HUES64 (cell line): ENCODE measurements around the gene JADE1.
A peak's percentile ranks its signal among the peaks of the same experiment; 100 is the strongest.

ENCODE experiments used
- H3K27ac ChIP-seq: 2 replicates; pipeline ENCODE4 v1.7.0; 2013; ENCODE audit warnings: low read depth, low read length, inconsistent platforms
- H3K27me3 ChIP-seq: 2 replicates; pipeline ENCODE4 v1.6.1; 2013; ENCODE audit warnings: mild to moderate bottlenecking, low read length; ENCODE audit not compliant: insufficient read depth
- H3K36me3 ChIP-seq: 2 replicates; pipeline ENCODE4 v1.6.1; 2013; ENCODE audit warnings: mild to moderate bottlenecking, low read length; ENCODE audit not compliant: insufficient read depth
- H3K4me1 ChIP-seq: 2 replicates; pipeline ENCODE4 v1.6.1; 2013; ENCODE audit warnings: mild to moderate bottlenecking, low read length, moderate library complexity; ENCODE audit not compliant: insufficient read depth
- H3K4me3 ChIP-seq: 2 replicates; pipeline ENCODE4 v1.5.1; 2013; ENCODE audit warnings: mild to moderate bottlenecking, low read length, moderate library complexity
- H3K9ac ChIP-seq: 2 replicates; pipeline ENCODE4 v1.6.1; 2013; ENCODE audit warnings: mild to moderate bottlenecking, low read depth, low read length
- H3K9me3 ChIP-seq: 2 replicates; pipeline ENCODE4 v1.6.1; 2013; ENCODE audit warnings: low read depth, low read length; ENCODE audit not compliant: insufficient read depth
- WGBS: fragments of 150-250, 120-280 bp; methylation state at CpG from one replicate; pipeline ENCODE4 v1.1.7; 2013; ENCODE audit warnings: missing lambda C conversion rate; 5-methylcytosine and 5-hydroxymethylcytosine counted together

The JADE1 gene

DNA sequence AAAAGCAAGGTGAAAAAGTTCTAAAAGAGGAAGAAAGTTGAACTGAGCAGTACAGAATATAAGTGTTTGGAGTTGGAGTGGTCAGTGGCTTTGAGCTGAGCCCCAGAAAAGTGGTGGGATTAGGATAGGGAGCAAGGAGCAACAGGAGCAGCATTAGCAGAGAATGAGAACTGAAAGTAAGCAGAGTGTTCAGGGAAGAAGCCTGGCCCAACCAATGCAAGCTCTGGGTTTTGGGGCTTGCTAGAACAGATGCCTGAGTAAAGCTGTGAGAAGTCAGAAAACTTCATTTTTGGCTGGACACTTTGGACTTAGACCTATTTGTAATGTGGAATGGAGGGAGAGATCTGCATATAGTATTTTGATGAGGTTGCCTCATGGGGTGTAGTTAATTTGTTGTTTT lies 17.8 kb downstream of the JADE1 start:
- Histone ChIP-seq H3K27me3 (no peaks in the 10 kb centered on the region), H3K4me1 (peaks cover 86% of the 10 kb centered on the region), H3K9me3 (no peaks in the 10 kb centered on the region), H3K36me3 (peaks cover 29% of the 10 kb centered on the region), H3K27ac (no peak overlapping the region), H3K9ac (no peak overlapping the region), H3K4me3 (no peak overlapping the region)

GRCh38 chr4:128830906-128831503 lies 21.5 kb downstream of the JADE1 start:
- peak overlapping the region; percentile 61; the same call in 1 of the 2 replicates for H3K27ac ChIP-seq
- H3K9ac ChIP-seq = peak overlapping the region; percentile 5; the same call in 1 of the 2 replicates
- peak overlapping the region; percentile 15 for H3K4me3 ChIP-seq
- H3K36me3 ChIP-seq = peaks cover 66% of the 10 kb centered on the region
- no peaks in the 10 kb centered on the region for H3K27me3 ChIP-seq
- peaks cover 64% of the 10 kb centered on the region for H3K4me1 ChIP-seq
- no peaks in the 10 kb centered on the region for H3K9me3 ChIP-seq
- WGBS = 32% methylated on average over 4 of the region's 5 CpGs

DNA sequence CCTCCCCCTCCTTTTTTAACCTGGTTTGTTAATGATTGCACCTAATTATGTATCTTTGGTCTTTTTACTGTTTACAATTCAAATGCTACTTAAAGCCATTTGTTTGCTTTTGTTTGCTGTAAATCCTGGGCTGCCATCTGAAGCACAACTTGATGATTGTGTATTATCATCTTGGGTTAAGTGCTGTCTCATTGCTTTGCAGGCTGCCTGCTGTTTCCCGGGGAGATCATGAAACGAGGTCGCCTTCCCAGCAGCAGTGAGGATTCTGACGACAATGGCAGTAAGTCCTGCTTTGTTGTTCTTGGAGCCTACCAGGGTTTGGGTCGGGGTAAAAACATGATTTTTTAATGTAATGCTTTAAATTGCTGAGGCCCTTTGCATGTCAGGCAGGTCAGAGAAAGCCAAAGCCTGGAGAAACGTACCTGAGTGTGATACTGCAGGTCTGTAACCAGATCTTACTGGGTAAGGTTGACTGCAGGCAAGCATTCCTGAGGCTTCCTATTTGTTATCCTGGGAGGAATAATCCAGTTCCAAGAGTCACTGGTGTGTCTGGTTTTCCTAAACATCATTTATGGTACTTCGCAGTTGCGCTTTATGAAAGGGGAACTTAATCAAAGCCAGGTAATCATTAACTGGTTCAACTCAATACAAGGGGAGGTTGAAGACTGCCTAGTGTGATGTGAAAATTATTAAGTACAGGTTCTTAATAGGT lies 22.2 kb downstream of the JADE1 start:
- Histone ChIP-seq H3K27ac (peak overlapping the region; percentile 68; the same call in 1 of the 2 replicates), H3K4me3 (peak overlapping the region; percentile 15), H3K9ac (peak overlapping the region; percentile 9; the same call in 1 of the 2 replicates), H3K9me3 (no peaks in the 10 kb centered on the region), H3K4me1 (peaks cover 62% of the 10 kb centered on the region), H3K27me3 (no peaks in the 10 kb centered on the region), H3K36me3 (peaks cover 72% of the 10 kb centered on the region)
- 30% methylated on average over 8 of the region's 8 CpGs for WGBS

GRCh38 chr4:128832243-128832625 lies 22.7 kb downstream of the JADE1 start:
- H3K27me3 ChIP-seq = no peaks in the 10 kb centered on the region
- no peak overlapping the region for H3K9ac ChIP-seq
- 93% methylated on average over 1 of the region's 2 CpGs for WGBS
- no peaks in the 10 kb centered on the region for H3K9me3 ChIP-seq
- peaks cover 56% of the 10 kb centered on the region for H3K4me1 ChIP-seq
- no peak overlapping the region for H3K4me3 ChIP-seq
- peaks cover 78% of the 10 kb centered on the region for H3K36me3 ChIP-seq
- peak overlapping the region; percentile 68; the same call in 1 of the 2 replicates for H3K27ac ChIP-seq

DNA sequence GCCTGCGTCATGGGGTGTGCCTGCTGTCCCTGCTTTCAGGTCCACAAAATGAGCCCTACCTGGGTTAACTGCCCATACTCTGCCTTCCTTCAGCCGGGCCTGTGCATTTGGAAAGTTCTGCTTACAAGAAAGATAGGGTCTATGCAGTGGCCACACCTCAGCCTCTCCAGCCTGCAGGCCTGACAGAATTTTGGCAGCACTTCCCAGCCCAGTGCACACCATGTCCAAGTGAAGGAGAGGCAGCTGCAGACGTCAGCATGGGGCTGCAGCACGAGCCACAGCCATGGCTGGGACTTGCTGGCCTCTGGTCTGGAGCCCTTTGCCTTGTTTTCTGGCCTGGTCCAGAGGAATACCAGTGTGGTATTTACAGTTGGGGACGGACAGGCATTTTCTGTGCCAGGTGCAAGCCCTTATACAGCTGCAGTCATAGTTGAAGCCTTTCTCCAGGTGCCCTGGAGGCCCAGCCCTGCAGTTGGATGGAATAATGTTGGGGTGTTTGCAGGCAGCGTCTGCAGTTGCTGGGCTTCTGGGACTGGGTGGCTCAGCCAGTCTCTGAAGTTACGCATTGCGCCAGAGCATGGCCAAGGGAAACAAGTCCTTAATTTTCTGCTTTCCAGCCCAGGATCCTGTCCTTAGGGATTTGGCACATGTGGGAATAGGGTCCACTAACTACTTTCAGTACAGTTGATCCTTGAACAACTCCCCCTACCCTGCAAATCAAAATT lies 26.2 kb downstream of the JADE1 start:
- Histone ChIP-seq H3K27me3 (no peaks in the 10 kb centered on the region), H3K9ac (no peak overlapping the region), H3K27ac (no peak overlapping the region), H3K9me3 (no peaks in the 10 kb centered on the region), H3K4me1 (peaks cover 50% of the 10 kb centered on the region), H3K36me3 (peaks cover 89% of the 10 kb centered on the region), H3K4me3 (no peak overlapping the region)
- 91% methylated on average over 8 of the region's 8 CpGs for WGBS

DNA sequence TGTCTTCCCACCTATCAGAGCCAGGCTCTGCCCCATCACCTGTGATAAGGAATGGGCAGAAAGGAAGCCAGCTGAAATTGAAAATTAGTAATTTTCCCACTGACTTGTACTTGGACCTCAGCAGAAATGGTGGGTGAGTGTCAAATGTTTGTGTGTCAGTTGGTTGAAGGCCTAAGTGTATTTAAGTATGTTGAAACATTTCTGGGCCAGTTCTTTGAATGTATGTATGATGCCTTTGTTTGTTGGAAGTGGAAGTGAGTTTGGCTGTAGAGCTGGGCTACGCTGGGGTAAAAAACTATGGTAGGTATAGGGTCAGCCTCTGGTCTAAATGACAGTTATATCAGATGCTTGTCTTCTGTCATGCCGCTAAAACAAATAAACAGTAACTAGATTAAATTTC lies 27.7 kb downstream of the JADE1 start:
- H3K4me3 ChIP-seq = no peak overlapping the region
- H3K27ac ChIP-seq = no peak overlapping the region
- H3K36me3 ChIP-seq = peaks cover 99% of the 10 kb centered on the region
- no peaks in the 10 kb centered on the region for H3K27me3 ChIP-seq
- no peak overlapping the region for H3K9ac ChIP-seq
- H3K9me3 ChIP-seq = no peaks in the 10 kb centered on the region
- peaks cover 41% of the 10 kb centered on the region for H3K4me1 ChIP-seq
- 97% methylated on average over 2 of the region's 2 CpGs for WGBS

GRCh38 chr4:128837679-128838078 lies 28.2 kb downstream of the JADE1 start:
- Histone ChIP-seq H3K27me3 (no peaks in the 10 kb centered on the region), H3K36me3 (peaks cover 99% of the 10 kb centered on the region), H3K9ac (no peak overlapping the region), H3K9me3 (no peaks in the 10 kb centered on the region), H3K4me1 (peaks cover 37% of the 10 kb centered on the region), H3K4me3 (no peak overlapping the region), H3K27ac (no peak overlapping the region; the same call in 1 of the 2 replicates)
- 94% methylated on average over 3 of the region's 3 CpGs for WGBS

DNA sequence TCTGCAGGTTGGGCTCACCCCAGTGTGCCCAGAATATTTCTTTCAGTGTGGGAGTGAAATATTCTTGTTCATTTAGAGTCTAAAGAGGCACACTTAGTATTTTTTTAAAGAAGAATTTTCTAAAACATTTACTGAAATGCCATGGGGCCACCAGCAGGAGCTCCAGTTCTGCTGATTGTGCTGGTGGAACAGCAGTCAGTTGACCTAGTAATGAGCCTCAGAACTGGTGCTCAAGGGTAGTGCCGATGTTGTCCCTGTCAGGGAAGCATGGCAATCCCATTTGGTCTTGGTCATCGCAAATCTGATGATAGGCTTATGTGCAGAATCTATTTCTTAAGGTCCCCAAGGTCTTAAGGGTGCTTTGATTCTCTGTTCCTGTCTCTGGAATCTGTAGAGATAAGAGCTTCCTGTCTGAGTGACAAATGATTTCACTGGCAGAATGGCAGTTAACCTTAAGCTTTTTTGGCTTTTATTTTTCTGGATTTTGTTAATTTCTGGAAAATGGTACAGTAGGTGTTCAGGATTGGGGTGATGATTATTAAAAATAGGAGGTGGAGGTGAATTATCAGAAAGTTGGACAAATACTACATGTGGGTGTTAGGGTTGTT lies 31.3 kb downstream of the JADE1 start:
- Histone ChIP-seq H3K27ac (no peak overlapping the region), H3K4me3 (no peak overlapping the region), H3K36me3 (peaks cover 99% of the 10 kb centered on the region), H3K9me3 (no peaks in the 10 kb centered on the region), H3K4me1 (peaks cover 32% of the 10 kb centered on the region), H3K27me3 (no peaks in the 10 kb centered on the region), H3K9ac (no peak overlapping the region)
- WGBS = 95% methylated on average over 2 of the region's 2 CpGs

DNA sequence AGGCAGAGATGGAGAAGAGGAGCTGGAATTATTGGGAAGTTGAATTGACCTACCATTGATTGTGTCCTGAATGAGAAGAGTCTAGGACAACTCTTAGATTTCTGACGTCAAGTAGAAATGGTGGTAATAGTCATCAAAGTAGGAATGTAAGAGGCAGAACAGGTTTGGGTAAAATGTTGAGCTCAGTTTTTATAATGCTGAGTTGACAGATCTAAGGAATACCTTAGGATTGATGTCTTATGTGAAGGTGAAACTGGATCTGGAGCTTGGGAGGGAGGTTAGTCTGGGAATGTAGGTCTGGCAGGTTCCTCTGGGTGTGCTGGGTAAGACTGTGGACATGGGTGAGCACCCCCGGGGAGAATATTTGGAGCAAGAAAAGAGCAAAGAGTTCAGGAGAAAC lies 31.9 kb downstream of the JADE1 start:
- no peak overlapping the region for H3K4me3 ChIP-seq
- peaks cover 99% of the 10 kb centered on the region for H3K36me3 ChIP-seq
- no peaks in the 10 kb centered on the region for H3K9me3 ChIP-seq
- 91% methylated on average over 2 of the region's 2 CpGs for WGBS
- no peaks in the 10 kb centered on the region for H3K27me3 ChIP-seq
- H3K4me1 ChIP-seq = peaks cover 30% of the 10 kb centered on the region
- no peak overlapping the region for H3K9ac ChIP-seq
- H3K27ac ChIP-seq = no peak overlapping the region

- Histone ChIP-seq H3K27me3 (no peaks in the 10 kb centered on the region), H3K4me3 (no peak overlapping the region), H3K4me1 (peaks cover 14% of the 10 kb centered on the region), H3K9me3 (no peaks in the 10 kb centered on the region), H3K27ac (no peak overlapping the region), H3K9ac (no peak overlapping the region), H3K36me3 (peaks cover 98% of the 10 kb centered on the region)
- 90% methylated on average over 4 of the region's 4 CpGs for WGBS
Observed at GRCh38 chr4:128844931-128845330, 35.4 kb downstream of the JADE1 start.

GRCh38 chr4:128846063-128846462 lies 36.6 kb downstream of the JADE1 start:
- Histone ChIP-seq H3K36me3 (peaks cover 98% of the 10 kb centered on the region), H3K27ac (no peak overlapping the region), H3K4me3 (no peak overlapping the region), H3K9ac (no peak overlapping the region), H3K27me3 (no peaks in the 10 kb centered on the region), H3K4me1 (peaks cover 4% of the 10 kb centered on the region; the same call in 1 of the 2 replicates), H3K9me3 (no peaks in the 10 kb centered on the region)
- WGBS = 94% methylated on average over 4 of the region's 4 CpGs
